ENCODE data around the gene IRF9.

The IRF9 gene

GRCh38 chr14:24139272-24139934 is 21.7 kb upstream of the IRF9 start:
- no peaks in the 10 kb centered on the region for H4K20me1 ChIP-seq (ENCODE audit: insufficient read depth)
- H3K36me3 ChIP-seq (ENCODE audit: insufficient read depth), result no peaks in the 10 kb centered on the region
- no peaks in the 10 kb centered on the region for H3K27me3 ChIP-seq (ENCODE audit: insufficient read depth, low read depth)
- no peak overlapping the region for H3K9ac ChIP-seq
- H3K4me1 ChIP-seq (ENCODE audit: low read depth, poor library complexity, severe bottlenecking), result peaks cover 22% of the 10 kb centered on the region
- no peak for TF ChIP-seq CTCF (conservative IDR thresholded peaks at IDR 0.05; ENCODE audit: low read depth, low read length)
- H3K4me3 ChIP-seq (IDR thresholded peaks at IDR 0.05; ENCODE audit: insufficient read depth, low read depth, low read length), result no peak overlapping the region
- no peak overlapping the region; the same call in 1 of the 2 replicates for H3K4me2 ChIP-seq
- H3K79me2 ChIP-seq (ENCODE audit: insufficient read depth, low read depth), result peaks cover 7% of the 10 kb centered on the region; the same call in 1 of the 2 replicates
- H3K27ac ChIP-seq, result no peak overlapping the region
- no peak overlapping the region for H2AFZ ChIP-seq (ENCODE audit: low read depth)

- H3K4me2 ChIP-seq, result peak within 1 kb of the TSS; percentile 36; the same call in 1 of the 2 replicates
- H2AFZ ChIP-seq (ENCODE audit: low read depth), result peak within 1 kb of the TSS; percentile 44; the same call in 1 of the 2 replicates
- H3K27ac ChIP-seq, result peak within 1 kb of the TSS; percentile 66
- no peak within 1 kb of the TSS for H3K4me3 ChIP-seq (IDR thresholded peaks at IDR 0.05; ENCODE audit: insufficient read depth, low read depth, low read length)
- H3K79me2 ChIP-seq (ENCODE audit: insufficient read depth, low read depth), result peaks cover 21% of the 10 kb centered on the region; the same call in 1 of the 2 replicates
- H3K27me3 ChIP-seq (ENCODE audit: insufficient read depth, low read depth), result no peaks in the 10 kb centered on the region
- peaks cover 28% of the 10 kb centered on the region for H3K4me1 ChIP-seq (ENCODE audit: low read depth, poor library complexity, severe bottlenecking)
- TF ChIP-seq CTCF (conservative IDR thresholded peaks at IDR 0.05; ENCODE audit: low read depth, low read length), result no peak
- no peaks in the 10 kb centered on the region for H4K20me1 ChIP-seq (ENCODE audit: insufficient read depth)
- peak within 1 kb of the TSS; percentile 55; the same call in 1 of the 2 replicates for H3K9ac ChIP-seq
- no peaks in the 10 kb centered on the region for H3K36me3 ChIP-seq (ENCODE audit: insufficient read depth)
Measured at GRCh38 chr14:24141097-24141880, 19.8 kb upstream of the IRF9 start, which contains the start of gene EMC9. Gene EMC9, minus strand, starts transcription at chr14:24141591. Its CDS starts 287 bp downstream, at chr14:24141304.

- no peaks in the 10 kb centered on the region for H3K36me3 ChIP-seq (ENCODE audit: insufficient read depth)
- no peak overlapping the region for H3K4me3 ChIP-seq (IDR thresholded peaks at IDR 0.05; ENCODE audit: insufficient read depth, low read depth, low read length)
- peaks cover 26% of the 10 kb centered on the region; the same call in 1 of the 2 replicates for H3K79me2 ChIP-seq (ENCODE audit: insufficient read depth, low read depth)
- H4K20me1 ChIP-seq (ENCODE audit: insufficient read depth), result no peaks in the 10 kb centered on the region
- H3K27me3 ChIP-seq (ENCODE audit: insufficient read depth, low read depth), result no peaks in the 10 kb centered on the region
- H3K9ac ChIP-seq, result no peak overlapping the region
- H3K4me1 ChIP-seq (ENCODE audit: low read depth, poor library complexity, severe bottlenecking), result peaks cover 23% of the 10 kb centered on the region
- no peak for TF ChIP-seq CTCF (conservative IDR thresholded peaks at IDR 0.05; ENCODE audit: low read depth, low read length)
- H3K27ac ChIP-seq, result no peak overlapping the region
- no peak overlapping the region for H2AFZ ChIP-seq (ENCODE audit: low read depth)
- H3K4me2 ChIP-seq, result no peak overlapping the region
Measured at GRCh38 chr14:24143511-24143910, 17.6 kb upstream of the IRF9 start.

GRCh38 chr14:24144451-24144850 is 16.6 kb upstream of the IRF9 start:
- Histone ChIP-seq H4K20me1 (ENCODE audit: insufficient read depth) (no peaks in the 10 kb centered on the region), H3K36me3 (ENCODE audit: insufficient read depth) (no peaks in the 10 kb centered on the region), H3K79me2 (ENCODE audit: insufficient read depth, low read depth) (peaks cover 22% of the 10 kb centered on the region; the same call in 1 of the 2 replicates), H3K4me2 (no peak overlapping the region), H2AFZ (ENCODE audit: low read depth) (no peak overlapping the region), H3K9ac (no peak overlapping the region), H3K4me1 (ENCODE audit: low read depth, poor library complexity, severe bottlenecking) (peaks cover 18% of the 10 kb centered on the region), H3K27me3 (ENCODE audit: insufficient read depth, low read depth) (no peaks in the 10 kb centered on the region), H3K27ac (no peak overlapping the region), H3K4me3 (IDR thresholded peaks at IDR 0.05; ENCODE audit: insufficient read depth, low read depth, low read length) (no peak overlapping the region)
- TF ChIP-seq CTCF (conservative IDR thresholded peaks at IDR 0.05; ENCODE audit: low read depth, low read length), result no peak
